ENCODE results near the gene MITF. TPM values are rescaled to one million over a fixed set of nuclear protein-coding genes. Genes with fewer than 3 reads are reported as not detected.

The MITF gene
- total and polyA plus RNA-seq, 2 of the 4 experiments (the other 2 are of a cell fraction) = 6.5 to 16.7 TPM

DNA sequence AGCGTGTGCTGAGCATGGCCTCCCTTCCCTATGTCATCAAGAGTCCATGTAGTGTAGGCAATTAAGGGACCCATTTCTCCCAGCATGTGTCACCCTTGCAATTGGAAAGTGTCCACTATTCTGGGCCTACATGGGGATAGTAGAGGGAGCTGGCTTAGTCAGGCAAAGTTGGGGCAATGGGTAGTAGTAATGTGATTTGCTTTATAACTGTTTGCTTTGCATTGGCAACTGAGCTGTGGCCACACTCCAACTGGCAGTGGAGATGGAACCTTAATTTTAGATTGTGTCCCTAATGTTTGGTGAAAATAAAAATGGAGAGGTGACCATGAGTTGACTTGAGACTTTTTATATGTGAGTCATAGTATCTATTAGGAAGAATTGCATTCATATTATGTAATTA lies 162.5 kb downstream of the MITF start:
- Histone ChIP-seq H3K79me1 (ENCODE audit: low read depth in 1 of 2, low read length in 2 of 2) (peaks cover 25 to 36% of the 10 kb centered on the region in 2 experiments), H3K18ac (ENCODE audit: low read depth, low read length) (no peak overlapping the region), H4K8ac (ENCODE audit: low read depth in 2 of 2, low read length in 2 of 2) (no peak overlapping the region), H2AFZ (replicated peaks; ENCODE audit: low read length, poor library complexity) (no peak overlapping the region), H4K5ac (ENCODE audit: low read depth, low read length) (no peak overlapping the region), H2AK5ac (ENCODE audit: low read depth, low read length) (no peak overlapping the region), H3K4me1 (ENCODE audit: control insufficient read depth, insufficient read depth, low read length) (peaks cover 2% of the 10 kb centered on the region), H3K14ac (replicated peaks; ENCODE audit: low read depth, low read length) (no peak overlapping the region; the same call in 1 of the 2 replicates), H4K91ac (ENCODE audit: insufficient read depth, low read depth, low read length) (peak overlapping the region; percentile 34; the same call in 1 of the 2 replicates), H3K36me3 (ENCODE audit: control insufficient read depth, insufficient read depth, low read length) (0 out of 2 replicates have a peak, but pooled peaks cover 2% of the 10 kb centered on the region), H3K9ac (ENCODE audit: low read depth, low read length) (no peak overlapping the region), H2BK15ac (ENCODE audit: low read depth, low read length) (peak overlapping the region; percentile 1; the same call in 1 of the 3 replicates), H3K56ac (ENCODE audit: extremely low read depth, insufficient read depth, low read length) (no peak overlapping the region), H3K4me3 (ENCODE audit: insufficient read depth, low read depth, low read length) (no peak overlapping the region), H3K27me3 (ENCODE audit: control insufficient read depth, insufficient read depth, low read length) (no peaks in the 10 kb centered on the region), H3K23ac (ENCODE audit: low read depth, low read length) (no peak overlapping the region), H2BK20ac (ENCODE audit: low read depth, low read length) (no peak overlapping the region), H3K4me2 (ENCODE audit: low read depth, low read length) (no peak overlapping the region), H3K27ac (ENCODE audit: insufficient read depth, low read length) (no peak overlapping the region), H2BK120ac (ENCODE audit: low read depth, low read length) (no peak overlapping the region), H3K4ac (ENCODE audit: low read depth, low read length) (no peak overlapping the region), H2AK9ac (replicated peaks; ENCODE audit: low read depth, low read length, poor library complexity) (no peak overlapping the region), H3K9me3 (ENCODE audit: control insufficient read depth, insufficient read depth, low read length) (no peaks in the 10 kb centered on the region), H3K9me1 (ENCODE audit: insufficient read depth, low read length) (no peaks in the 10 kb centered on the region), H4K20me1 (ENCODE audit: insufficient read depth, low read length) (no peaks in the 10 kb centered on the region), H2BK5ac (ENCODE audit: low read depth, low read length, poor library complexity, severe bottlenecking) (no peak overlapping the region)
- CTCF ChIA-PET = no interaction called here
- POLR2A ChIA-PET (ENCODE audit: unreplicated experiment) = no interaction called here
- no peak for ATAC-seq (ENCODE audit: low read depth)
- no TSS peak for BruUV-seq (replicated peaks)
- intact Hi-C loops (cut with micrococcal nuclease) = loop anchor here (2.0 kb wide), 1 partner anchor 15 kb away; no protein-coding TSS in a partner anchor
- dilution Hi-C loops (cut with HindIII; ENCODE audit: low sequenced_read_pairs, unreplicated experiment) = no loop called here
- no CpG with 5 or more reads among the region's 1 CpG for WGBS, 2 experiments (ENCODE audit: extremely low coverage in 2 of 2, insufficient read length in 1 of 2)
- TF ChIP-seq RCOR1 (IDR thresholded peaks at IDR 0.05; ENCODE audit: insufficient replicate concordance, low read length) (no peak), MAFK (IDR thresholded peaks at IDR 0.05; ENCODE audit: low read depth, low read length) (no peak), MAZ (IDR thresholded peaks at IDR 0.05; ENCODE audit: borderline replicate concordance, low read depth, low read length) (no peak), BHLHE40 (IDR thresholded peaks at IDR 0.05; ENCODE audit: low read depth, low read length) (no peak), POLR2A (IDR thresholded peaks at IDR 0.05; ENCODE audit: low read depth, low read length) (no peak), RFX5 (IDR thresholded peaks at IDR 0.05; ENCODE audit: low read depth, low read length) (no peak), RAD21 (IDR thresholded peaks at IDR 0.05; ENCODE audit: low read length) (no peak), SMC3 (IDR thresholded peaks at IDR 0.05; ENCODE audit: low read depth, low read length) (no peak), CEBPB (IDR thresholded peaks at IDR 0.05; ENCODE audit: low read depth, low read length) (no peak), NFE2L2 (IDR thresholded peaks at IDR 0.05; ENCODE audit: low read depth, low read length) (no peak), CHD1 (IDR thresholded peaks at IDR 0.05; ENCODE audit: low read depth, low read length) (no peak), MXI1 (IDR thresholded peaks at IDR 0.05; ENCODE audit: borderline replicate concordance, low read depth, low read length) (no peak), FOS (IDR thresholded peaks at IDR 0.05; ENCODE audit: low read depth, low read length) (no peak)
- TF ChIP-seq, protein P1, sequence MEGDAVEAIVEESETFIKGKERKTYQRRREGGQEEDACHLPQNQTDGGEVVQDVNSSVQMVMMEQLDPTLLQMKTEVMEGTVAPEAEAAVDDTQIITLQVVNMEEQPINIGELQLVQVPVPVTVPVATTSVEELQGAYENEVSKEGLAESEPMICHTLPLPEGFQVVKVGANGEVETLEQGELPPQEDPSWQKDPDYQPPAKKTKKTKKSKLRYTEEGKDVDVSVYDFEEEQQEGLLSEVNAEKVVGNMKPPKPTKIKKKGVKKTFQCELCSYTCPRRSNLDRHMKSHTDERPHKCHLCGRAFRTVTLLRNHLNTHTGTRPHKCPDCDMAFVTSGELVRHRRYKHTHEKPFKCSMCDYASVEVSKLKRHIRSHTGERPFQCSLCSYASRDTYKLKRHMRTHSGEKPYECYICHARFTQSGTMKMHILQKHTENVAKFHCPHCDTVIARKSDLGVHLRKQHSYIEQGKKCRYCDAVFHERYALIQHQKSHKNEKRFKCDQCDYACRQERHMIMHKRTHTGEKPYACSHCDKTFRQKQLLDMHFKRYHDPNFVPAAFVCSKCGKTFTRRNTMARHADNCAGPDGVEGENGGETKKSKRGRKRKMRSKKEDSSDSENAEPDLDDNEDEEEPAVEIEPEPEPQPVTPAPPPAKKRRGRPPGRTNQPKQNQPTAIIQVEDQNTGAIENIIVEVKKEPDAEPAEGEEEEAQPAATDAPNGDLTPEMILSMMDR (conservative IDR thresholded peaks at IDR 0.05; ENCODE audit: low read depth, low read length) = no peak
- TF ChIP-seq, protein P2, sequence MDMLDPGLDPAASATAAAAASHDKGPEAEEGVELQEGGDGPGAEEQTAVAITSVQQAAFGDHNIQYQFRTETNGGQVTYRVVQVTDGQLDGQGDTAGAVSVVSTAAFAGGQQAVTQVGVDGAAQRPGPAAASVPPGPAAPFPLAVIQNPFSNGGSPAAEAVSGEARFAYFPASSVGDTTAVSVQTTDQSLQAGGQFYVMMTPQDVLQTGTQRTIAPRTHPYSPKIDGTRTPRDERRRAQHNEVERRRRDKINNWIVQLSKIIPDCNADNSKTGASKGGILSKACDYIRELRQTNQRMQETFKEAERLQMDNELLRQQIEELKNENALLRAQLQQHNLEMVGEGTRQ (IDR thresholded peaks at IDR 0.05; ENCODE audit: low read depth, low read length) = no peak
- TF ChIP-seq, protein P3, sequence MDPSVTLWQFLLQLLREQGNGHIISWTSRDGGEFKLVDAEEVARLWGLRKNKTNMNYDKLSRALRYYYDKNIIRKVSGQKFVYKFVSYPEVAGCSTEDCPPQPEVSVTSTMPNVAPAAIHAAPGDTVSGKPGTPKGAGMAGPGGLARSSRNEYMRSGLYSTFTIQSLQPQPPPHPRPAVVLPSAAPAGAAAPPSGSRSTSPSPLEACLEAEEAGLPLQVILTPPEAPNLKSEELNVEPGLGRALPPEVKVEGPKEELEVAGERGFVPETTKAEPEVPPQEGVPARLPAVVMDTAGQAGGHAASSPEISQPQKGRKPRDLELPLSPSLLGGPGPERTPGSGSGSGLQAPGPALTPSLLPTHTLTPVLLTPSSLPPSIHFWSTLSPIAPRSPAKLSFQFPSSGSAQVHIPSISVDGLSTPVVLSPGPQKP (IDR thresholded peaks at IDR 0.05; ENCODE audit: borderline replicate concordance, low read depth, low read length) = no peak
- in situ Hi-C loops (cut with MboI; ENCODE audit: low sequenced_read_pairs) = no loop called here
- no peak for DNase-seq

All from IMR-90 (cell line).